Lung (tissue), 12 donors: ENCODE measurements around the gene SEPTIN5. TPM values are rescaled to one million over a fixed set of nuclear protein-coding genes. Genes with fewer than 3 reads are reported as not detected.
"Not testable (repeated sequence)": the region's sequence is repeated elsewhere in the genome, so short reads cannot be mapped to it uniquely, and the experiment has no call there.

ENCODE experiments used
- ATAC-seq: fragments of 200-7000 bp; cut with Tn5 transposase; one replicate; pipeline ENCODE4 v1.9.1; 2020; ENCODE audit warnings: moderate number of reproducible peaks; ENCODE audit not compliant: insufficient read depth, low FRiP score
- DNase-seq, 3 donors: peaks; one replicate each; pipeline ENCODE4 v3.0.0-alpha.2; 2013 to 2017
- H3K27ac ChIP-seq, 2 donors: one replicate each; pipeline ENCODE4 v1.5.1; 2013; ENCODE audit warnings: mild to moderate bottlenecking in 2 of 2, moderate library complexity in 2 of 2, control low read depth in 1 of 2, inconsistent platforms in 1 of 2, low read depth in 1 of 2, low read length in 1 of 2
- H3K27me3 ChIP-seq, 3 donors: one replicate each; pipeline ENCODE4 v1.5.1; 2013; ENCODE audit warnings: low read length in 2 of 3; ENCODE audit not compliant: control insufficient read depth in 3 of 3, insufficient read depth in 3 of 3
- H3K36me3 ChIP-seq, 4 donors: one replicate each; pipeline ENCODE4 v1.5.1; 2013; ENCODE audit warnings: low read length in 4 of 4, mild to moderate bottlenecking in 1 of 4, moderate library complexity in 1 of 4; ENCODE audit not compliant: control insufficient read depth in 4 of 4, insufficient read depth in 4 of 4
- H3K4me1 ChIP-seq, 5 donors: one replicate each; pipeline ENCODE4 v1.5.1; 2013; ENCODE audit warnings: low read length in 5 of 5, mild to moderate bottlenecking in 2 of 5, moderate library complexity in 1 of 5; ENCODE audit not compliant: control insufficient read depth in 5 of 5, insufficient read depth in 5 of 5
- H3K4me3 ChIP-seq: one replicate; pipeline ENCODE4 v1.5.1; 2013; ENCODE audit warnings: mild to moderate bottlenecking, control low read depth, moderate library complexity
- H3K9ac ChIP-seq, 2 donors: one replicate each; pipeline ENCODE4 v1.5.1; 2013; ENCODE audit warnings: low read length in 2 of 2, control low read depth in 1 of 2; ENCODE audit not compliant: insufficient read depth in 1 of 2
- H3K9me3 ChIP-seq, 4 donors: one replicate each; pipeline ENCODE4 v1.5.1; 2013; ENCODE audit warnings: low read length in 3 of 4, mild to moderate bottlenecking in 1 of 4, moderate library complexity in 1 of 4; ENCODE audit not compliant: control insufficient read depth in 4 of 4, insufficient read depth in 3 of 4
- CTCF ChIP-seq: IDR thresholded peaks from 2 replicates; pipeline ENCODE4 v1.5.1; 2012; ENCODE audit warnings: mild to moderate bottlenecking; ENCODE audit errors: control extremely low read depth, extremely low read depth
- WGBS, 2 donors: extraction: QIAGEN DNeasy Blood & Tissue Kit; methylation state at CpG; one replicate each; pipeline ENCODE4 v1.1.7; 2013; 5-methylcytosine and 5-hydroxymethylcytosine counted together
- polyA plus RNA-seq, 2 donors: library from polyadenylated mRNA; stranded (reverse); fragments of 200-250 nt; gene quantifications; one replicate each; pipeline ENCODE4 v1.2.1, GENCODE V29; 2013
- total RNA-seq, 2 donors: library from RNA; depleted of rRNA in 1 of 2; stranded (reverse); fragments of >200 nt in 1 of 2; gene quantifications; one replicate each; pipeline ENCODE4 v1.2.1, GENCODE V29; 2014 to 2021
- donor health status: control.
- donor health status: control.
- donor health status: Bipolar disorder and iron deficiency.
- donor health status: healthy.
- donor health status: DM: yes; HTN: yes; CAD: no.

SEPTIN5 gene
- total and polyA plus RNA-seq, 4 donors = 10.4 to 32.5 (median 14.2) TPM

DNA sequence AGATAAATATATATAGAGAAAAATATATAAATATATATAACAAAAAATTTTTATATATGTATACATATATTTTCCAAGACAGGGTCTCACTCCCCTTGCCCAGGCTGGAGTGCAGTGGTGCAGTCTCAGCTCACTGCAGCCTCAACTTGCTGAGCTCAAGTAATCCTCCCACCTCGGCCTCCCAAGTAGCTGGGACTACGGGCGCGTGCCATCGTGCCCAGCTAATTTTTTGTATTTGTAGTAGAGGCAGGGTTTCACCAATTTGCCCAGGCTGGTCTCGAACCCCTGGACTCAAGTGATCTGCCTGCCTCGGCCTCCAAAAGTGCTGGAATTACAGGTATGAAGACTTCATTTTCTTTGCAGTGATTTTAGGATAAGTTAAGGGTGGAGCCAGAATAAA lies 38.9 kb upstream of the SEPTIN5 start:
- peaks cover 0 to 11% (median 0%) of the 10 kb centered on the region in 5 donors for H3K4me1 ChIP-seq
- H3K36me3 ChIP-seq = no peaks in the 10 kb centered on the region
- no peak for DNase-seq
- no peak overlapping the region for H3K9ac ChIP-seq
- H3K27me3 ChIP-seq = no peaks in the 10 kb centered on the region
- no peak for TF ChIP-seq CTCF
- 89 to 93% methylated on average over 7 of the region's 7 CpGs for WGBS, 2 donors
- H3K9me3 ChIP-seq = peaks cover 0 to 2% (median 0%) of the 10 kb centered on the region in 4 donors
- ATAC-seq = no peak
- no peak overlapping the region for H3K27ac ChIP-seq
- H3K4me3 ChIP-seq = no peak overlapping the region

- 81 to 94% methylated on average over 1 of the region's 1 CpG for WGBS, 2 donors
These were observed 37.9 kb upstream of the SEPTIN5 start for GRCh38 chr22:19676437-19676836.

DNA sequence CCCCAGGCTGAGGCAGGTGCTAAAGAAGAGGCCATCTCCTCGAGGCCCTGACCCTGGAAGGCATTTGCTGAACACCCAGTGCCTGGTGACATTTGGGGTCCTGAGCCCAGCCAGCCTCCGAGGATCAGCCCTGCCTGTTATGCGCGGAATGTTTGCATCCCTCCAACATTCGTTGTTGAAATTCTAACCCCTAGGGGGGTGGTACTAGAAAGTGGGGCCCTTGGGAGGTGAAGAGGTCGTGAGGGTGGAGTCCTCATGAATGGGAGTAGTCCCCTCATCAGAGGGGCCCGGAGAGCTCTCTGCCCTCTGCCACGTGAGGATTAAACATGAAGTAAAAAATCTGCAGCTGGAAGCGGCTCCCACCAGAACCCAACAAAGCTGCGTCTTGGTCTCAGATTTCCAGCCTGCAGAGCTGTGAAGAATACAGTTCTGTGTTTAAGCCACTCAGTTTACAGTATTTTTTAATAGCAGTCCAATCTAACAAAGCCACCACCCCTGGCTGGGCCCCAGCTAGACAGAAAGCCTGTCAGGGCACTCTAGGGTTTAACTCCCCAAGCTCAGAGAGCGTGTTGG lies 35.3 kb upstream of the SEPTIN5 start:
- 61 to 78% methylated on average over 11 of the region's 11 CpGs for WGBS, 2 donors
- TF ChIP-seq CTCF = no peak
- Histone ChIP-seq H3K4me1 (peaks cover 0 to 11% (median 0%) of the 10 kb centered on the region in 5 donors), H3K27me3 (peaks cover 0 to 7% (median 3%) of the 10 kb centered on the region in 3 donors), H3K9me3 (peaks cover 0 to 2% (median 0%) of the 10 kb centered on the region in 4 donors), H3K27ac (no peak overlapping the region), H3K36me3 (no peaks in the 10 kb centered on the region), H3K4me3 (no peak overlapping the region), H3K9ac (no peak overlapping the region)
- ATAC-seq (no peak), DNase-seq (peak; percentile 37 to 59 (median 46))

More at GRCh38 chr22:19676437-19676836, 37.9 kb upstream of the SEPTIN5 start:
- H3K36me3 ChIP-seq, H3K9me3 ChIP-seq, H3K27ac ChIP-seq, H3K4me3 ChIP-seq, H3K27me3 ChIP-seq, H3K9ac ChIP-seq, DNase-seq, ATAC-seq: not testable (repeated sequence)
- H3K4me1 ChIP-seq = peaks cover 0 to 11% (median 0%) of the 10 kb centered on the region in 5 donors

- H3K27ac ChIP-seq = no peak overlapping the region
- no peak overlapping the region for H3K9ac ChIP-seq
- DNase-seq (no peak), ATAC-seq (no peak)
- H3K4me1 ChIP-seq = peaks cover 0 to 11% (median 0%) of the 10 kb centered on the region in 5 donors
- no peak overlapping the region for H3K4me3 ChIP-seq
- WGBS, 2 donors = 32 to 41% methylated on average over 14 of the region's 14 CpGs
- H3K9me3 ChIP-seq = no peaks in the 10 kb centered on the region
- peak; percentile 4 for TF ChIP-seq CTCF
- H3K27me3 ChIP-seq = peaks cover 0 to 7% (median 3%) of the 10 kb centered on the region in 3 donors
- H3K36me3 ChIP-seq = no peaks in the 10 kb centered on the region
These were observed 34.7 kb upstream of the SEPTIN5 start for GRCh38 chr22:19679522-19680101.
